SH-SY5Y (cell line): Measurements from ENCODE around the gene SLC15A1.

Source experiments
- GATA2 ChIP-seq: IDR thresholded peaks from 2 replicates; pipeline ENCODE4 v1.6.1; 2011; ENCODE audit warnings: mild to moderate bottlenecking, low read depth, low read length
- GATA3 ChIP-seq: IDR thresholded peaks from 2 replicates; pipeline ENCODE4 v1.6.1; 2011; ENCODE audit warnings: low read depth, mild to moderate bottlenecking, low read length, moderate library complexity

Gene SLC15A1

DNA sequence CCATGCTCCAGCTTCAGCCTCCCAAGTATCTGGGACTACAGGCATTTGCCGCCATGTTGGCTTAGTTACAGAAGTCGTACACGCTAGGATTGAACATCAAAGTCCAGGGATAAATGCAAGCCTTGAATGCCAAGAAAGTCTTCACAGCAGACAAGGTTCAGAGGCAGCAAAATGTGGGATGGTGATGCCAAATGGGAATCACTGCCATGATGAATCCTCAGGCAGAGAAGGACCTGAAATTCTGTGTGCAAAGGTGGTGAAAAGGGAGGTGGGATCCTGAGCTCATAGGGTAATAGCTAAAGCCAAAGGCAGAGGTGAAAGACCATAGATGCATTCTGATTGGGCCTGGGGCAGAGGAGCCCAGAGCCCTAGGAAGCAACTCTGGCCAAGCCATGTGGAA is 96.2 kb downstream of the SLC15A1 start:
- TF ChIP-seq GATA2 (no peak), GATA3 (no peak)

DNA sequence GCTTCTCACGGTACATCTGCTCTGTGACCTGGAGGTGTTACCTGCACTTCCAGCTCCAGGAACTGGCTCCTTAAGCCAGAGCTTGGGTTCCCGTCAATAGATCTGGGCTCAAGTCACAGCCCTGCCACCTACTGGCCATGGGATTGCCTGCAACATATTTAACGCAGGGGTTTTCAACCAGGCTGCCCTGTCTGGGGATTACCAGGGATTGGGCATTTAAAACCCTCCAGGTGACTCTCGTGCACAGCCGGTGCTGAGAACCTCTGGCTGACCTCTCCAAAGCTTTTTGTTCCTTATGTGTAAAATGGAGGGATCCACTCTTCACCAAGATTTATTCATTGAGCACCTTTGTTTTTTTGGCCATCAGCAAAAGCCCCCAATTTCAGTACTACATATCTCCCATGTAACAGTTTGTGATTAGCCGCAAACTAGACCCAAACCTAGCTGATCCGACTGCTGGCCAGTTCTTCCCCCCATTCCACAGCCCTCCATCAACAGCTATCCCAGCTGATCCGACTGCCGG is 98.9 kb downstream of the SLC15A1 start:
- TF ChIP-seq GATA2 (no peak), GATA3 (no peak)

DNA sequence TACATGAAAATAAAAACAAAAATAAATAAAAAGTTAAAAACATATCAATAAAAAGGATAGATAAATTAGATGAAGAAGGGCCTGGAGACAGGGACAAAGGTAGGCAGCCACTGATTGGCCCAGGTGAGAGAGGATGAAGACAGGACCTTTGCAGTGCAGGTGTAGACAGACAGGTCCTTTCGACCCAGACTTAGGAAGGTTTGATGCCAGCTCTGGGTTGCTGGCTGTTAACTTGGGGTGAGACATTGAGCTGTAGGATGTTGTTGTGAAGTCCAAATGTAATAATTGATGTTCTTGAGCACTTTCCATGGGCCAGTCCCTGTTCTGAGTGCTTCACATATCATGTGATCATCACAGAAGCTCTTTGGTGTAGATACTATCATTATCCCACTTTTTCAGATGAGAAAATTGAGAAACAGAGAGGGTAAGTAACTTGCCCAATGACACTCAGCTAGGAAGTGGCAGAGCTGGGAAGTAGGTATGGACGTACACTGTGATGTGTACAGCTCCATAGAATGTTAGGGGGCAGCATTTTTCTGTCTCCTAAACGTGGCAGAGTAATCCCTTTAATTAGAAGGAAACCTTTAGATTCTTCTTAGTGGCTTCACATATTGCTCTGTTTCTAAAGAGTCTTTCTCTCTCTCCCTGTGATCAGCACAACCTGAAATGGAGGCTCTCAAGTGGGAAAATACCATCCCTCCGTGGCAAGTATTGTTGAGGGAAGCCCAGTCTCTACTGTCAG is 99.6 kb downstream of the SLC15A1 start:
- TF ChIP-seq GATA3 (no peak), GATA2 (no peak)

DNA sequence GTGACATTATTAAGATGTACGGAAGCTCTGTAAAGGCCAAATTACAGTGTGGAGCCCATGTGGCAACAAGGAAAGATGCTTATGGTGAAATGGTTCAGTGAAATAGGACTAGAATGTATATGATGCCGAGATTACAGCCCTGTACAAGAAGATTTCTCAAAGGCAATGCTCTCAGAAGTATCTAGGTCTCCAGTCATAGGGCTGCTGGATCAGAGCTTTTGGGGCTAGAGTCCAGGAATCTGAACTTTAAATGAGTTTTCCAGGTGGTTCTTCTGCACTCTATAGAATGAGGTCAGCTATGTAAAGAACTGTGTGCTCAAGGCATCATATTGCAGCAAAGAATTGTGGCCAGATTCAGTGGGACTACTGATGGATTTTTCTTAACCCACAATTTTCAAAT is 100.2 kb downstream of the SLC15A1 start:
- no peak for TF ChIP-seq GATA2
- no peak for TF ChIP-seq GATA3

DNA sequence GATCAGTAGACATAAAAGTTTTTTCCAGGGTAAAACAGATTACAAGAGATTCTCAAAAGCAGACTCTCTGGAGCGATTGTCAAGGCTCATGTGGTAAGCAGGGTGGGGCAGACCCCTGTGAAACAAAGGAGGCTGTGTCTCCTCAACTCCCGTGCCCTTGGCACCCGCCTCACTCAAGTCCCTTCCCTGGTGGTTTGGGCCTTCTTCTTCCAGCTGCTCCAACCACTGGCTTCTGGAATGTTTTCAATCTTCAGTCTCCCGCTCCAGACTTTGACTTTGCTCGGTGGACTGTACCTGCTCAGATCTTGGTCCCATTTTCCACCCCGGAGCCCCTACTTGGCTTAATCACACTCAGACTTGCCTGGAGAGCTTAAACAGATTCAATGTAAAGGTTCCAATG is 100.7 kb downstream of the SLC15A1 start:
- TF ChIP-seq GATA2 (no peak), GATA3 (no peak)

DNA sequence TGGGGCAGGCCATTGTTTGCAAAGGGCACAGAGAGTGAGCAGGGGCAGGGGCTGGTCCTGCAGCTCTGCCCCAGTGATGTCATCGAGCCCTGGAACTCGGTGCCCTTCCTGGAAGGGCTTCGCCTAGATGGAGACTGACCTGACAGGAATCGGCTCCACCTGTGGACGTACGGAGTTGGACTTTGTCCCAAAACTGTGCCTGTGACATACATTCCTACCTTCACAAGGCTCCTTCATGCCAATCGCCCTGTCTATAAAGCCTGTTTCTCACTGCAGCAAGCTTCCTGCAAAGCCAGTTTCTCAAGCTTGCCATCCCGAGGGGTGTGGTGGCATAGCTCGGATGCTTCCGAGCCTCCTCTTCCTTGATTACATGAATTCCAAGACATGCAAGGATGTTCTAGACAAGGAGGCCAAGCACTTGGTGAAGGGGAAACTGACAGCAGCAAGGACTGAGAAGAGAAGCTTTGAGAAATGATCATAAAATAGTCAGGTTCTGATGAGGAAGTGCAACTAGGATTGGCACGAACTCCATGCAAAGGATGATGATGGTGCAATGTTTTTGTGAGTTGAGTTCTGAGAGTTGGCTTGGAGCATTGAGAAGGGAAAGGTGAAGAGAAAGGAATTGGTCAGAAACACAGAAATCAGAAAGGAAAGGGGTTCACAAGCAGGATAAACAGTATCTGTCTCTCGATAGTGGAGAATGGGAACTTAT is 101.9 kb downstream of the SLC15A1 start:
- no peak for TF ChIP-seq GATA3
- TF ChIP-seq GATA2, result no peak

DNA sequence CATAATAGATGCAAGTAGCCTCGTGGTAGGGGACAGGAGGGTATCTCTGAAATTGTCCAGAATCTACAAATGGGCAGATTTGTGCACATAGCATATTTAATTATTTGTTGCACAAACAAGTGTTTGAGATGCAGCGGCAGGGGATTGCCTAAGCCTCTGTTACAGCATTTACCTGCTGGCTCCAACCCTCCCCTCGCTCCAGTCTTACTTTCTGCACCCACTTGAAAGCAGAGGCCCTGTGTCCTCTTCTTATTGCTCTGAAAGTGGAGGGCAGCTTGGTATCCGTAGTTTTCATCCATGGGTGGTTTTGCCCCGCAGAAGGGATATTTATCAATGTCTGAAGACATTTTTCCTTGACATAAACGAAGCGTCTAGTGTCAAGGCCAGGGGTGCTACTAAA is 102.6 kb downstream of the SLC15A1 start:
- TF ChIP-seq GATA2 (no peak), GATA3 (no peak)

DNA sequence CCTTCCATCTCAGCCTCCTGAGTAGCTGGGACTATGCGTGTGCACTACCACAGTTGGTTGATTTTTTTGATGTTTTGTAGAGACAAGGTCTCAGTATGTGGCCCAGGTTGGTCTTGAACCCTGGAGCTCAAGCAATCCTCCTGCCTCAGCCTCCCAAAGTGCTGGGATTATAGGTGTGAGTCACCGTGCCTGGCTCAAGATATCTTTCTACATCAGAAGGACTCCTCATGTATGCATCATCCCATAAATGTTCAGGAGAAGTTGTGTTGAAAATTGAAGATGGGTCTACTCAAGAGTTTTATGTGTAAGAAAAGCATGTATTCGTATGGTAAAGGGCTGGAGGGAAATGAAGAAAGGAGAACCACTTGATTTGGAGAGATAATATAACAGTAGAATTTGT is 103.8 kb downstream of the SLC15A1 start:
- TF ChIP-seq GATA2, result no peak
- no peak for TF ChIP-seq GATA3

DNA sequence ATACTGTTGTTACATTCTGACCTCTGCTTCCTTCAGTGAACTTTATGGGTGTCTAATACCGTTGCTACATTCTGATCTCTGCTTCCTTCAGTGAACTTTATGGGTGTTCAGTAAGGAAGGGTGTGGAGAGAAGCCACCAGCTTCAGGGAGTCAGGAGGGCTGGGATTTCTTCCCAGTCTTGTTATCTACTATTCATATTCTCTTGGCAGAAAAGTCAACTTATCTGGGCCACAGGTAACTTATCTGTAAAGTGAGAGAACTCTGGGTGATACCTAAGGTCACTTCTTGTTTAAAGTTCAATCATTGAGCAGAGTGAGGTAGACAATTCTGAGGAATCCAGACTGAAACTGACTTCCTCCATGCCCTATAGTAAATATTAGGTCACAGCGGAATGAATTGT is 104.3 kb downstream of the SLC15A1 start:
- TF ChIP-seq GATA2 (no peak), GATA3 (no peak)

DNA sequence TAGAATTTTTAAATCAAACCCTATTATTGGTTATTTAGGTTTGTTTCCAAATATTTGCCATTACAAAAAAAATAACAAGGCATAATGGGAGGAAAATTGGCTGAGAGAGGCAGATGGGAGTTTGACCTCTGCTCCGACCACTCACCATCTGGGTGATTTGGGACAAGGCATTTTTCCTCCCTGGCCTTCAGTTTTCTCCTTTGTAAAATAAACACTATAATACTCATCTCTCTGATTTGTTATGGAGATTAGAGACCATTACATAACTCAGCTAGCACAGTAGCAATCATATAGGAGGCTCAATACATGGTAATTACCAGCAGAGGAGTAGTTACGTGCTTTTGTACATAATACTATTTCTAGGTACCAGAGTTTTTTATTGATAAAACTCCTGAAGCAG is 105.4 kb downstream of the SLC15A1 start:
- no peak for TF ChIP-seq GATA2

DNA sequence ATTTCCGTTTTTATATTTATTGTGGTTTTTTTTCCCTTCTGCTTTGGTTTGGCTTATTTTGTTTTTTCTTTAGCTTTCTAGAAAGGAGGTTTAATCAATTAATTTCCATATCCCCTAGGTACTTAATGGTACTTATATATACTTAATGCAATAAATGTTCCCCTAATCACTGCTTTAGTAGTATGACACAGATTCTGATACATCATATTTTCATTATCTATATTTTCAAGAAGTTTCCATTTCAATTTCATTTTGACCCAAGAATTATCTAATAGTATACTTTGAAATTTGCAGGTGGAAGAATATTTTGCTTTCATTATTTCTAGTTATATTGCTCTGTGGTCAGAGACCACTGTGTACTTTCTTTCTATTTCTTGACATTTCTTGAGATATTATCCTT is 109.0 kb downstream of the SLC15A1 start:
- TF ChIP-seq GATA3, result no peak
- no peak for TF ChIP-seq GATA2

DNA sequence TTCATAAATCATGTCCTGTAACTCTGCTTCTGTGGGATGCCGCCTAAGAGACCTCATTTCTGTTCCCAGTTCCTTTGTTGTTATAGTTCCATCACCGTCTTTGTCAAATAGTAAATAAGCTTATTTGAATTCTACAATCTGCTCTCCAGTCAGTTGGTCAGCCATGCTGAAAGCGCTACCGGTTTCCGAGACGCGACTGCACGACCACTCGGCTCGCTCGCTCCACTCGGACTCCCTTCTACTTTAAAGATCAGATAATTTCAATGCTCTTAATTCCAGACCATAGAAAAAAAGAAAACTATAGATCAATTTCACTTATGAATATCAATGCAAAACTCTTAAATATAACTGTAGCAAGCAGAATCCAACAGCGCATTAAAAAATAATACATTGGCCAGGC is 111.4 kb downstream of the SLC15A1 start:
- TF ChIP-seq GATA3 (no peak), GATA2 (no peak)
